ENCODE data around the gene CAMK1.

Gene CAMK1

DNA sequence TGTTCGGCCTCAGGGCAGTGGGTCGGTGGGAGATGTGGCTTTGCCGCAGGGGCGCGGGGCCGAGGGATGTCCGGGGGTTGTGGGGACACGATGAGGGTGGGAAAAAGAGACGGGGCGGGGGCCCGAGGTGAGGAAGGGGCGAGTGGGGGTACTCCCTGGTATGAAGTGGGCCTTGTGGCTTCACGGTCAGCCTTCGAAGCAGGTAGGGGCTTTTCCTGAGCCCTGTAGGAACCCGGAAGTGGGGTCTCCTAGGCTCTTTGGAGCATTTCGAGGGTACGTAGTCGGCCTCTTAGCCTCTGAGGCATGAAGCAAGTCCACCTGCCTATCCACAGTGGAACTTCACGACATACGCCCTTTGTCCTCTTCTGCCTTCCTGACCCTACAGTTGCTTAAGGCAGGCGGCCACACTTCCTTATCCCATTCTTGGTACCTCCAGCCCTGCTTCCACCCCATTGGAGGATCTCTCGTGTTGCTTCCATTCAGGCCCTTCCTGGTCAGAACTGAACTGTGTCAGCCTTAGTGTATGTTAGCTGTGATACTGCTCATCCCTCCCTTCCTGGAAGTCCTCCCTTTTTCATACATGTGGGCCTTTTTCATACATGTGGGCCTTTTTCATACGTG is 23.5 kb upstream of the CAMK1 start:
- DNase-seq (ENCODE audit: low read depth), result no peak

DNA sequence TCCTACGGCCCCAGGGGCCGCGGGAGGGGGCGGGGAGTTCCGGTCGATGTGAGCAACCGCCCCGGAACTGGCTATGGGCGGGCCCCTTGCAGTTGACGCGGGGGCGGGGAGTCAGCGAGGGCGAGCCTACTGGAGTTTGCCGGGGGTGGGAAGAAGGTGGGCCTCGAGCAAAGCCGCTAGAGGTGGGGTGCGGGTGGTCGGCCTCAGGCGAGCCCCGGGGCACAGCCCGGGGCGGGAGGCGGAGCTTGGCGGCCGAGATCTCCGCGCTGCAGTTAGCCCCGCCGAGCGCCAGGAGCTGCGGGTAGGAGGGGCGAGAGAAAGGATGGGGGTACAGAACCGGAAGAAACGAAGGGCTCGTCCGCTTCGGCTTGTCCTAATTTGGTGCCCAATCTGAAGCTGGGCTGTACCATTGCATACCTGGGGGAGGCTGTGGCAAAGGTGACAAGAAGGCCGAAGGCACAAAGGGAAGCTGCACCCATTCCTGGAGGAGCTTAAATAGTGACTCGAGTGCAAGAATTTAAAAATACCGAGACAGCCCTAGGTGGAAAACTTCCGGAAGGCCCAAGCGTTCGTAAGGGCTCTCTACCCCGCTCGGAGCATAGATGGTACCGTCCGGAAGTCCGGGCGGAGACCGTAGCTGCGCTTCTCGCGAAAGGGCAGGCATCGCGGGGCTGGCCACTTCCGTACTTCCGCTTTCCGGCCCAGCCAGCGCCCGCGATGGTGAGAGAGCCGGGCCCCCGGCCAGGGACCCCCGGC is 22.8 kb upstream of the CAMK1 start, which contains the start of the genes ARPC4 and TADA3:
Gene ARPC4, plus strand, starts transcription at position 678 of the 756 bp plus-strand sequence. Its CDS starts 40 bp downstream, at position 718.
Gene TADA3, minus strand, starts transcription at position 69 of the 756 bp plus-strand sequence. CDS start 1,007 bp downstream, outside the sequence.
- peak; percentile 92 for DNase-seq (ENCODE audit: low read depth)

- DNase-seq (ENCODE audit: low read depth), result no peak
Observed at GRCh38 chr3:9791790-9792404, 22.1 kb upstream of the CAMK1 start.

GRCh38 chr3:9791127-9791526 is 21.4 kb upstream of the CAMK1 start:
- DNase-seq (ENCODE audit: low read depth), result no peak

GRCh38 chr3:9787714-9788113 is 18.0 kb upstream of the CAMK1 start:
- no peak for DNase-seq (ENCODE audit: low read depth)

- no peak for DNase-seq (ENCODE audit: low read depth)
Observed at GRCh38 chr3:9786825-9787669, 17.3 kb upstream of the CAMK1 start.

DNA sequence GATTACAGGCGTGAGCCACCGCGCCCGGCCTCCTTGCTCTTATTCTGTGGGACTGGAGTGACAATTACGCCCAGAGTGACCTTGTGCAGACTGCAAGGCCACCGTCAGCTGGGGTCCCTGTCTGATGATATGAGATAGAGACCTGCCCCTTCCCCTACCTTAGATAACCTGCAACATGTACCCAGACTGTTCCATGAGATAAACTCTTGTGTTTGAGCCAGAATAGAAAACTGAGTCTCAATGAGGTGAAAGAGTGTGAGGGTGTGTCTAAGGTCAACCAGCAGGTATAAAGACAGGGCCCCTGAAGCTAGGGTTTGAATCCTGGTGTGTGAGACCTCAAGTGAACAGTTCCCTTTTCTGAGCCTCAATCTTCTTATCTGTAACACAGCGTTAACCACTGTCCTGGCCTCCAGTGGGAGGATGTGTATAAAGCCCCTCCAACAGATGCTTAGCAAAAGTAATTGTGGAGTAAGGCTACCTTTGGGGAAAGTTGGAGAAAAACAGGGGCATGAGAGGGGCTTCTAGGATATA is 16.5 kb upstream of the CAMK1 start:
- DNase-seq (ENCODE audit: low read depth), result no peak

DNA sequence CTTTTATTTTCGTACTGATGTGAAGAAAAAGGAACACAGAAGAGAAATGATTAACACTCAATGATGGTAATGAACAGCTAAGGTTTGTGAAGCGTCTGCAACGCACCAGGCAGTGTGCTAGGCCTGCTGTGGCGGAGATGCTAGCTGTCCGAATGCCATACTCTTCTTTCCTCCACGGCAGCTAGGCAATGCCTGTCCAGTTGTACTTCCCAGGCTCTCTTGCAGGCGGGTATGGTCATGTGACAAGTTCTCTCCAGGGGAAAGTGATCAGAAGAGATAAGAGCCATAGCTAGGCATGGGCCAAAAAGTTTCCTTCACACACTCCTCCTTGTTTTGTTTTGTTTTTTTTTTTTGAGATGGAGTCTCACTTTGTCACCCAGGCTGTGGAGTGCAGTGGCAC is 15.9 kb upstream of the CAMK1 start:
- no peak for DNase-seq (ENCODE audit: low read depth)

DNA sequence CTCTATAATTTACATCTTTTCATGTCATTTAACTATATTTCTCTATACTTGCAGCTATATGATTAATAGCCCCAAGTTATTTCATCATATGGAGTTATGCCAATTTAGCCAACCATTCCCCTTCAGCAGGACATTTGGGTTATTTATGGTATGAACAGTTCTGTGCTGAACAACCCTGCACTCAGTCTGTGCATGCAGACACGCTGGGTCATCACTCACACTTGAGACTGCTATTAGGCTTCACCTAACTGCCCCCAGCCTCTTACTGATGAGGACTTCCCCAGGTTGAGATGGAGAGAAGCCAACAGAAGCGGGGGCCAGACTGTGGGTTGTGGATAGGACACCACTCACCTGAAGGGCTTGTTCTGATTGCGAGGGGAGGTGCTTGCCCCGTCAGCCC is 15.2 kb upstream of the CAMK1 start:
- no peak for DNase-seq (ENCODE audit: low read depth)

GRCh38 chr3:9783954-9784353 is 14.2 kb upstream of the CAMK1 start:
- no peak for DNase-seq (ENCODE audit: low read depth)

DNA sequence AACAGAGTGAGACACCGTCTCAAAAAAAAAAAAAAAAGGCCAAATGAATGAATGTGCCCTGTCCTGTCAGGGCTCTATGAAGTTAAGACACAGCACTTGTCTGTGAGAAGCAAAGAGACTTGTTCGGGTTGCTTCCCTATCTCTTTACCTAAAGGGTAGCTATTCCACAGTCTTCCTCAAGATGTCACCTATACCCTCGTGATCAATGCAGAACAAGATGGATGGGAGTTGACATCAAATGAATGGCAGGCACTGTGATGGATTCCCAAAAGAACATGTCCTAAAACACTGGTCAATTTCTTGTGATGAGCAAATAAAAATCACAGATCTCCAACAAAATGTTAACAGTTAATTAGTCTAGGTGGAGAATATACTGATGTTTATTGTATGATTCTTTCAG is 13.0 kb upstream of the CAMK1 start:
- no peak for DNase-seq (ENCODE audit: low read depth)

DNA sequence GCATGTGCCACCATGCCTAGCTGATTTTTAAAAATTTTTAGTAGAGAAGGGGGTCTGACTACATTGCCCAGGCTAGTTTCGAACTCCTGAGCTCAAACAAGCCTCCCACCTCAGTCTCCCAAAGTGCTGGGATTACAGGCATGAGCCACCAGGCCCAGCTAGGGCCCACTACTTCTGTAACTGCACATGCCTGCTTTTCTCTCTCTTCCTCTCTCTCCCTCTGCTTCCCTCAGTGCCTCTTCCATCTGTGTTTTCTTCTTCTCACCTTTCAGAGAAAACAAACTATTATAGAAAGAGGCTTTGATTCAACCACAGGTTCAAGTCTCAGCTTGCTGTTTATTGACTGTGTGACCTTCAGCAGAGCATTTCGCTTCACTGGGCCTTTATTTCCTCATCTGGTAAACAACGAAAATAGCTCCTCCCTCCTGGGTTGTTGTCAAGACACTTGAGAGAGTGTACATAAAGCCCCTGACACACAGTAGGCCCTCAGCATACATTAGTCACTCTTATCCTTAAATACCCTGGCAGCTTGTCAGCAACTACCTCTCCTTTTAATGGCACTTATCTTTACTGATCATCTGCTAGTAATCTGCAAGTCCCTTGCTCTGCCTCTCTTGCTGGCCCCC is 12.3 kb upstream of the CAMK1 start:
- no peak for DNase-seq (ENCODE audit: low read depth)

DNA sequence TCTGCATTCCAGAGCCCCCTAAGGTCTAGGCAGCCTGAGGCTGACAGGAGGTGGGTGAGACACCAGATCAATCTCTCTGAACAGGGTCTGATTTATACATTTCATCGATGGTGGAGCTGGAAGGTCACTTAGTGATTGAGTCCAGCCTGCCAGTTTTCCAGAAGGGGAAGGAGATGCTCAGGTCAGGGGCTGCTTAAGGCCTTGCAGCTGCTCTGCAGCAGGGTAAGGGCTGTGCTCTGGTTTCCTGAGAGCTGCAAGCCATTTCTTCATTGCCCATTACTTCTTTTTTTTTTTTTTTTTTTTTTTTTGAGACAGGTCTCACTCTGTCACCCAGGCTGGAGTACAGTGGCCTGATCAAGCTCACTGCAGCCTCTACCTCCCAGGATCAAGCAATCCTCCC is 11.8 kb upstream of the CAMK1 start:
- DNase-seq (ENCODE audit: low read depth), result no peak

DNA sequence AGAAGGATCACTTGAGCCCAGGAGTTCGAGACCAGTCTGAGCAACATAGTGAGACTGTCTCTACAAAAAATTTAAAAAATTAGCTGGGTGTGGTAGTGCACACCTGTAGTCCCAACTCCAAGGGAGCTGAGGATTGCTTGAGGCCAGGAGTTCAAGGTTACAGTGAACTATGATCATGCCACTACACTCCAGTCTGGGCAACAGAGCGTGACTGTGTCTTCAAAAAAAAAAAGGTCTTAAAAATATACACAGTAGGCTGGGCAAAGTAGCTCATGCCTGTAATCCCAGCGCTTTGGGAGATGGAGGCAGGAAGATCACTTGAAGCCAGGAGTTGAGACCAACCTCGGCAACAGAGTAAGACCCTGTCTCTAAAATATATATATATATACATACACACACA is 11.2 kb upstream of the CAMK1 start:
- DNase-seq (ENCODE audit: low read depth), result no peak

DNA sequence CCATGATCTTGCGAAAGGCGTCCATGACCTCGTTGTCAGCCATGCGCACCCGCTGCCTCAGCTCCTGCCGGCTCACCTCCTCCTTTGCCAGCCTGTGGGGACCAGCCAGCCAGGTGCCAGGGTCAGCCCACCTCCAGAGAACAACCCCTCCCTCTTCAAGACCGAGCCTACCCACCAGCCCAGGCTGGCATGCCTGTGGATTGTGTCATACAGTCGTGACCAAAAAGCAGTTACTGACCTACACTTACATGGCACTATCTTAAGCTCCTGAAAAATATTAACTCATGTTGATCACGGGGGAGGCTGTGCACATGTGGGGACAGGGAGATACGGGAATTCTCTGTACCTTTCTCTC is 10.7 kb upstream of the CAMK1 start:
- no peak for DNase-seq (ENCODE audit: low read depth)

GRCh38 chr3:9779721-9780457 is 10.1 kb upstream of the CAMK1 start:
- no peak for DNase-seq (ENCODE audit: low read depth)

DNA sequence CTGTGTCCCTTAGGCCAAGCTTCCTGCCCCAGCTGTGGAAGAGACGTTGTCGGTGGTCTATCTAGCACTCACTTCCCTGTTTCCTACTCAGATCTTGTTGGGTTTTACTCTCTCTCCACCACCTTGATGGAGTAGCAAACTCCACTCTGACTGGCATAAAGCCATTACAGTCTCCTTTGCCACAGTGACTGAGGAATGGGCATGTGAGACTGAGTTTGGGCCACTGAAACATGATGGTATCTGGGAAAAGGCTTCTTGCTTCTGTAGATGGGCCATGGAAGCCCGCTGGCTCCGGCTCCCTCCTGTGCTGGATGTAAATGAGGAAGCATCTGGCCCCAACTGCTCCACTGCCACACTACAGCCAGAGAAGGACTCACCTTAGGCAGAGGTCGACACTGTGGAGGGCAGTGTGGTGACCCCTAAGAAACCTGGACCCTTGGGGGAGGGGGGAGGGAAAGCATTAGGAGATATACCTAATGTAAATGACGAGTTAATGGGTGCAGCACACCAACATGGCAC is 9.4 kb upstream of the CAMK1 start:
- no peak for DNase-seq (ENCODE audit: low read depth)

- DNase-seq (ENCODE audit: low read depth), result peak; percentile 65
Observed at GRCh38 chr3:9778143-9779074, 8.7 kb upstream of the CAMK1 start.

DNA sequence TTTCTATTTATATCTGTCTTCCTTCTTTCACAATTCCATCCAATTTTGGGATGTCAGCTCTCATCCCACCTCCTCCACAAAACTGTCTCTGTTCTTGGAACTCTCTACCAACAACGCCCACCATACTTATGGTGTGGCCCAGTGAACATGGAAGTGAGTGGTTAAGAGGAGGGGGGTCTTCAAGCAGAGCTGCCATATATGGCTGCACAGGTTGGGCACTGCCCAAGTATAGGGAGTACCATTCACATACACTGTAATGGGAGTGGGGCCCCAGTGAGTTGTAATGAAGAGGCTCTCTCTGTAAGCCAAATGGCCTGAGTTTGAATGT is 7.9 kb upstream of the CAMK1 start:
- DNase-seq (ENCODE audit: low read depth), result no peak
